Measurements from ENCODE around the gene ATRIP. TPM values are rescaled to one million over a fixed set of nuclear protein-coding genes. Genes with fewer than 3 reads are reported as not detected.

Gene ATRIP
- polyA plus RNA-seq, 1 of the 3 experiments (the other 2 are of a cell fraction), result 5.6 TPM

- H3K9me2 ChIP-seq, result no peaks in the 10 kb centered on the region
- H3F3A ChIP-seq (replicated peaks; ENCODE audit: insufficient read depth), result peaks cover 22% of the 10 kb centered on the region
- CTCF ChIA-PET, result interaction anchor here (0.6 to 8.2 kb wide), 15 partner anchors 9 to 98 kb away, joined by 3 to 136 read pairs (median 4); partner anchors contain the start of genes PFKFB4 and UCN2
- H2AFZ ChIP-seq (ENCODE audit: low read depth), result no peak overlapping the region
- peak overlapping the region; percentile 99 to 100 for H3K27ac ChIP-seq (ENCODE audit: low read depth in 2 of 2, low read length in 1 of 2)
- H3K27me3 ChIP-seq (ENCODE audit: insufficient read depth), result no peaks in the 10 kb centered on the region
- peaks cover 16 to 67% of the 10 kb centered on the region in 2 experiments; a peak in 2 of 4 replicates for H3K4me1 ChIP-seq (ENCODE audit: control insufficient read depth in 1 of 2, insufficient read depth in 2 of 2, low read depth in 1 of 2, low read length in 1 of 2)
- POLR2A ChIA-PET, result interaction anchor here (1.2 to 1.3 kb wide), 2 partner anchors 42 to 83 kb away, joined by 3 to 5 read pairs; no protein-coding TSS in a partner anchor
- H3K79me2 ChIP-seq (ENCODE audit: insufficient read depth), result peaks cover 46% of the 10 kb centered on the region
- WGBS (ENCODE audit: low lambda C conversion rate), result 3% methylated on average over 19 of the region's 21 CpGs
- H3K9ac ChIP-seq, result peak overlapping the region; percentile 95
- H3K36me3 ChIP-seq (replicated peaks in 1 of 2; ENCODE audit: control insufficient read depth in 1 of 2, insufficient read depth in 2 of 2, low read length in 1 of 2), result peaks cover 7 to 42% of the 10 kb centered on the region in 2 experiments
- DNase-seq, result peak; percentile 97
- no peaks in the 10 kb centered on the region for H3K9me3 ChIP-seq
- H4K20me1 ChIP-seq (ENCODE audit: insufficient read depth), result no peaks in the 10 kb centered on the region
- peak overlapping the region; percentile 45 to 68 for H3K4me3 ChIP-seq (ENCODE audit: low read depth in 2 of 2, low read length in 1 of 2)
- peak overlapping the region; percentile 78 for H3K4me2 ChIP-seq
- peak; percentile 88 for TF ChIP-seq USF1 (IDR thresholded peaks at IDR 0.05; ENCODE audit: borderline replicate concordance, low read depth)
- TF ChIP-seq RAD21 (IDR thresholded peaks at IDR 0.05; ENCODE audit: low read length), result peak; percentile 94
- no peak for TF ChIP-seq ZBTB33 (IDR thresholded peaks at IDR 0.05; ENCODE audit: borderline replicate concordance, low read depth)
- peak; percentile 79 for TF ChIP-seq CTCF (IDR thresholded peaks at IDR 0.05)
- TF ChIP-seq TCF12 (IDR thresholded peaks at IDR 0.05), result no peak; the same call in 1 of the 2 replicates
- TF ChIP-seq MXI1 (IDR thresholded peaks at IDR 0.05; ENCODE audit: low read depth, low read length), result peak; percentile 64; the same call in 1 of the 2 replicates
- TF ChIP-seq ELF1 (IDR thresholded peaks at IDR 0.05), result peak; percentile 62
- TF ChIP-seq PBX3 (IDR thresholded peaks at IDR 0.05), result no peak; the same call in 1 of the 2 replicates
- no peak for TF ChIP-seq TEAD4 (IDR thresholded peaks at IDR 0.05; ENCODE audit: borderline replicate concordance, insufficient read depth)
- TF ChIP-seq GABPA (IDR thresholded peaks at IDR 0.05; ENCODE audit: low read depth), result peak; percentile 51
- peak; percentile 42; the same call in 1 of the 2 replicates for TF ChIP-seq FOSL2 (IDR thresholded peaks at IDR 0.05; ENCODE audit: borderline replicate concordance, low read depth)
- peak; percentile 61; the same call in 1 of the 2 replicates for TF ChIP-seq RCOR1 (IDR thresholded peaks at IDR 0.05; ENCODE audit: low read length)
- peak in 1 of 2 experiments; percentile 58; a peak in 3 of 4 replicates for TF ChIP-seq EP300 (IDR thresholded peaks at IDR 0.05; ENCODE audit: borderline replicate concordance in 1 of 2, low read depth in 1 of 2, low read length in 1 of 2)
- TF ChIP-seq CHD2 (IDR thresholded peaks at IDR 0.05; ENCODE audit: low read length, partially characterized antibody), result peak; percentile 42
- TF ChIP-seq JUND (IDR thresholded peaks at IDR 0.05), result no peak
- no peak for TF ChIP-seq EZH2phosphoT487 (IDR thresholded peaks at IDR 0.05; ENCODE audit: borderline replicate concordance, low read depth)
- TF ChIP-seq FOXM1 (IDR thresholded peaks at IDR 0.05; ENCODE audit: low read depth), result no peak
- TF ChIP-seq MEF2A (IDR thresholded peaks at IDR 0.05; ENCODE audit: borderline replicate concordance, low read depth), result no peak
- no peak for TF ChIP-seq IRF3 (IDR thresholded peaks at IDR 0.05; ENCODE audit: low read depth, low read length)
- TF ChIP-seq SMC3 (IDR thresholded peaks at IDR 0.05; ENCODE audit: low read depth, low read length), result peak; percentile 95
- TF ChIP-seq NRF1 (IDR thresholded peaks at IDR 0.05; ENCODE audit: low read depth, low read length), result no peak
- peak; percentile 77 for TF ChIP-seq TAF1 (IDR thresholded peaks at IDR 0.05; ENCODE audit: borderline replicate concordance, low read depth, low read length)
- TF ChIP-seq SIN3A (IDR thresholded peaks at IDR 0.05; ENCODE audit: borderline replicate concordance, low read depth, low read length), result no peak; the same call in 1 of the 2 replicates
- TF ChIP-seq USF2 (IDR thresholded peaks at IDR 0.05; ENCODE audit: borderline replicate concordance, low read depth, low read length), result peak; percentile 57; the same call in 1 of the 2 replicates
Measured at GRCh38 chr3:48465531-48466378, 19.2 kb downstream of the ATRIP start.
